GM18519 (cell line): ENCODE results near the gene MPC2.
"Not testable (repeated sequence)": the region's sequence is repeated elsewhere in the genome, so short reads cannot be mapped to it uniquely, and the experiment has no call there.

ENCODE experiments used
- ATAC-seq: cut with Tn5 transposase; IDR thresholded peaks from one replicate; pipeline ENCODE4 v1.9.1; 2021; ENCODE audit warnings: mild to moderate bottlenecking, moderate library complexity; ENCODE audit not compliant: unreplicated experiment, low FRiP score

Gene MPC2

DNA sequence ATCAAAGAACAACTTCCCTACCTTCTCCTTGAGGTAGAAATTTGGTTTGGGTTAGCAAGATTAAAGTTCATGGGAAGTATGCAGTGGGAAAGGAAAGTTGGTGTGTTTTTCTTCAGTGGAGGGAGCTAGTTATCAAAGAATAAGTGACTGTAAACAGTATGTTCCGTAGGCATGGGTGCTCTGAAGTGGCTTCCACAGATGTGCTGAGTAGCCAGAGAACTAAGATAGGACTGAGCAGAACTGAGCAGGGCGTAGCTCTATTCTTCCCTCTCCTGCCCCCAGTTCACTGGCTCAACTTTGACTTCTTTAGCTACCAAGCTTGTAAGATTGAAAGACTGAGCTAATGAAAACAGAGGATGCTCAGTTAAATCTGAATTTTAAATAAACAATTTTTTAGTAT is 26.3 kb downstream of the MPC2 start:
- ATAC-seq = no peak

DNA sequence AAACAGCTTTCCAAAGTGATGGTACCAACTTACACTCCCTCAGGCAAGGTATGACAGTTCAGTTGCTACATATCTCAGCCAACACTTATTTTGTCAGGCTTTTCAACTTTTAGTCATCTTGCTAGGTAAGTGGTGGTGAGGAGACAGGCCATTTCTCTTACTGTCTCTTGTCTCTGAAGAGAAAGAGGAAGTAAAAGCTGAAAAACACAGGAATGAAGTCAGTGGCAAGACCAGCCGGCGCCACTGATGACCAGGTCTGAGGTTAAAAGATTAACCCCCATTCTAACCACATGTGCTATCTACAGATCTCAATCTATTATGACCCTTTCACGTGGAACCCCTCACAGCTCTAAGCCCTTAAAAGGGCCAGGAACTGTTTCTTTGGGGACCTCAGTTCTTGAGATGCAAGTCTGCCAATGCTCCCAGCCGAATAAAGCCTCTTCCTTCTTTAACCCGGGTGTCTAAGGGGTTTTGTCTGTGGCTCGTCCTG is 27.1 kb downstream of the MPC2 start:
- ATAC-seq = no peak

DNA sequence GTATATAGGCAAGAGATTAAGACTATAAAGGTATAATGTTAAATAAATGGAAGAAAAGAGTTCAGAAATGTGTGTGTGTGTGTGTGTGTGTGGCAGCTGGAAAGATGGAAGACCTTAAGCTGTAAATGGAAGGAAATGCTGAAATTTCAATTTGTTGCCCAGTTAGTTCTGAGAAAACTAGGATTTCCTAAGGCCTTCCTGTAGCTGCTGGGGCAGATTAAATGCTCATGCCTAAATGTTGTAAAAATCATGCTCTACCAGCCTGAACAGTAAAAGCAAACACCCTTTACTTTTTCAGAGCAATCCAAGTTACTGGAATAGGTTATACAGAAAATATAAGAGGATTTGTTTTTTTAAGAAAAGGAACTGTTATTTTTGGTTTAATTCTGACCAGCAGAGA is 31.2 kb downstream of the MPC2 start:
- no peak for ATAC-seq

DNA sequence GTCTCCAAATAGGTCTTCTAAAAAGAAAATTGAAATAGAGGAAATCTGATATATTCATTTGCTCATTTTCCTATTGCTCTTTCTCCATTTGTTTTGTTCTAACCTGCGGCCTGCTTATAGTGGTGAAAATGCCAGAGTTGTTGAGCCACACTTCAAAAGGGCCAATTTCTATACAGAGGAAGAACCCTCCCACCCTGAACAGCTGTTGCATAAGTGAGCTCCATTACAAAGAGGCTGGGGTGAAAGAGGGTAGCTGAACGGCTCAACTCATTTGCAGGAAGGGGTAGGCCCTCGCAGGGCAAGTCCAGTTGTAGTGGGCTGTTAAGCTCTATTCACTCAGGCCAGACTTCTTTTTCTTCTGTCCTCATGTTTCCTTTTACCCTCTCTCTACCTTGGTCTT is 31.7 kb downstream of the MPC2 start:
- no peak for ATAC-seq

DNA sequence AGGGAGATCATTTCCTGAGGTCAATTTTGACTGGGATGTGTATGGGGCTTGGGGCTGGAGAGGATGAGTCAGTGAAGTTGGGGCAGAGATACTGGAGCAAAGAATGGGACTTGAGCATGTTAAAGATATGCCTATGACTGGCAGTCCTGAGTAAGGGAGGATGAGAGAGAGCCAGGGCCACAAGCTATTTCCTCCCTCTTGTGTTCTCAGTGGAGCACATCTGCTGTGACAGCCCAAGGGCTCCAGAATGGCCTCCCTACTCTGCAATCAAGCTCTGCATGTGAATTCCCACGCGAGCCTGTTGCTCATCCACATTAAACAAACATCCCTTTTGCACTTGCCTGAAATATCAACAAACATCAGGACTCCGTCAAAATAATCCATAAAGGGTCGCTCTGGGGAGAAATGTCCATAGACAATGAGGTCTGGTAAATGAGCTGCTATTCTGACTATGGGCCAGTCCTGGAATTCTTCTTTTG is 32.2 kb downstream of the MPC2 start:
- no peak for ATAC-seq

DNA sequence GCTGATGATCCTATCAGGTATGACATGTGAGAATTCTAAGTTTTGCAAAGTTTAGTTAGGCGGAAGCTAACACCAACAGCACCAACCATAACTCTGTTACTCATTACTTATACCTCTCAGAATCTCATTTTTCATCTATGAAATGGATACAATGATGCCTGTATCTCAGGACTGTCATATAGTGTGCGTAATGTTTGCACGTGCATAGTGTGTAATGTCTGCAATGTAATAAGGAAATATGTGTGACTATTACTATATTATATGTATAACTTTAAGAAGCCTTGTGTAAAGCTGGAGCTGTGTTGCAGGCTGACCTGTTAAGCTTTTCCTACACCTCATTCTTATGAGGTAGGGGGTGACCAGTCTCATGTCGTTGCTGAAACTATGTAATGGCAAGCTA is 36.0 kb downstream of the MPC2 start:
- no peak for ATAC-seq

DNA sequence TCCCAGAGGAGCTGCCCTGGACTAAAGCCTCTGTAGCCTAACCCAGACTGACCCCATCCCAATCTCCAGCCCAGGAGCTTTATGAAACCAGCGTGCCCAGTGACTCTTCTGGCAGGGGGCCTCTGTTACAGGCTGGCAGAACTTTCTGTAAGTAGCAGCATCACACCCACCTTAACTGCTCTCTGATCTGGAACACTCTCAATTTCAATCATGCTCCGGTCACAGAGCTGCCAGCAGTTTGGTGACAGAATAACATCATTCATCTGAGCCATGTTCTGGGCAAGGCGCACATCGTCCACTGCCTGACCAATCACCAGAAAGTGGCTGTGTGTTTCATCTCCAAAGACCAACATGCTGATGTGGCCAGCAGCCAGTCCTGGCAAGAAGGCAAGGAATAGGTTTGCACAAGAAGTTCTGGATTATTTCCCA is 37.6 kb downstream of the MPC2 start:
- ATAC-seq = peak; percentile 85

DNA sequence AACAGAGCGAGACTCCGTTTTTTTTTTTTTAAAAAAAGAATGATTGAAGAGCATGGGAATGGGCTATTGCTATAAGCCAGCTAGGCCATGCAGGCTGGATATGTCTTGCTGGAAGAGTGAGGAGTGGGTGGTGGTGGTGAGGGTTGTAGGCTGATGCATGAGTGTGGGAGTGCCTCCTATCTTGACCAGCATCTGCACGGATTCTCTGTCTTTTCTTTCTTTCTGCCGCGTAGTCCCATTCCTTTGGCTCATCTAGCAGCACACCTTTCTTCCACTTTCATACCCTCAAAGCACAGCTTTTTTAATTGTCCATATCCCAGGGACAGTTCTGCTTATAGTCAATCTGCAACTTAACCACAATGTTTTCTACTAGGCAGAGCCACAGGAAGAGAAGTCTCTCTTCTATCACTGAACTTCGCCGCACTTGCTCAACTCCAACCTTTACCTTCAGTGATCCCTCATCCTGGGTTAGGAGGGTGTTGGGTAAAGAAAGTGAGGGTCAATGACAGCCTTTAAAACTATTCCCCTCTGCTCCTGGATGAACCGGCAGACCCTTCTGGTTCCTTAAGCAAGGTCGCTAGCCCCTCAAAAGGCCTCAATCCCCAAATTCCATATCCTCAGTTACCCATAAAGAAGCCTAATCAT is 38.2 kb downstream of the MPC2 start:
- no peak for ATAC-seq

DNA sequence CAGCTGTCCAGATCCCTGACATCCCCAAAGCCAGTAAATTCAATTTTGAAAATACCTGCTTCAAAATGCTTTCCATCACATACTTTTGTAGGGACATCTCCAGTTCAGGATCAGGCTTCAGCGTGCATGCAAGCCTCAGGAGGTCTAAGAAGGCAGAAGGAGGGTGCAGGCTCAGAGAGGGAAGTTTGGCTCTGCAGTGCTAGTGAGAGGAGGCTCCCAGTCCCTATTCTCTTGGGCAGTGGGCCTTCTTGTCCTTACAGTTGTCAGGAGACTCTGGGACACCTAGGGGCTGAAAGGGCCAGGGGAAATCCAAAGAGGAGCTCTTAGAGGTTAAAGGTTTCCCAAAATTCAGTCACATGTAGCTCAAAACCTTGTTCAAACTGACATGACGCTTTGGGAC is 43.1 kb downstream of the MPC2 start:
- ATAC-seq = no peak

DNA sequence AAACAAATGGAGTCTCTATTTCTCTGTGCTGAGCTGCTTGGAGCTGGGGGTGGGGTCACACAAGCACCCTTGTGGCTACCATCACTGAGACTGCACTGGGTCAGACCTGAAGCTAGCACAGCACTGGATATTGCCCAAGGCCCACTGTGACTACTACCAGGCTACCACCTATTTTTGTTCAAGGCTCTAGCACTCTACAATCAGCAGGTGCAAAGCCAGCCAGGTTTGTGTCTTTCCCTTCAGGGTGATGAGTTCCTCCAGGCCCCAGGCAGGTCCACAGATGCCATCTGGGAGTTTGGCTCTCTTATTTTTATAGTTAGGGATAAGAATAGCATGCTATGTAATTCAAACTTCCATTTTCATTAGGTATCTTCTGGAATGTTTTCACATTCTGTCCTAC is 46.5 kb downstream of the MPC2 start:
- no peak for ATAC-seq

DNA sequence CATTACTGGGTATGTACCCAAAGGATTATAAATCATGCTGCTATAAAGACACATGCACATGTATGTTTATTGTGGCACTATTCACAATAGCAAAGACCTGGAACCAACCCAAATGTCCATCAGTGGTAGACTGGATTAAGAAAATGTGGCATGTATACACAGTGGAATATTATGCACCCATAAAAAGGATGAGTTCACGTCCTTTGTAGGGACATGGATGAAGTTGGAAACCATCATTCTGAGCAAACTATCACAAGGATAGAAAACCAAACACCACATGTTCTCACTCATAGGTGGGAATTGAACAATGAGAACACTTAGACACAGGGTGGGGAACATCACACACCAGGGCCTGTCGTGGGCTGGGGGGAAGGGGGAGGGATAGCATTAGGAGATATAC is 49.7 kb downstream of the MPC2 start:
- not testable (repeated sequence) for ATAC-seq

DNA sequence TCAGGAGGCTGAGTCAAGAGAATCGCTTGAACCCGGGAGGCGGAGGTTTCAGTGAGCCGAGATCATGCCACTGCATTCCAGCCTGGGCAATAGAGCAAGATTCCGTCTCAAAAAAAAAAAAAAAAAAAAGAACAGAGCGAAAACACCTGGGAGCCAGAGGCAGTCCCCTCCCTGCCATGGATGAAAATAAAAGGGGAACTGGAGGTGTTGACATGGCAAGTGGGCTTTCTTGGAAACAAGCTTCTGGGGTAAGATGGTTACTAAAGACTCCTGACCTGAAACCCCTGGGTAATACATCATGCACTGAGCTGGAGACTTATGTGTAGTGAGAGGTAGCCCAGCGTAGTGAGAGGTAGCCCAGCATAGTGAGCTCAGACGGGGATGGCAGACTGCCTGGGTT is 54.5 kb downstream of the MPC2 start:
- no peak for ATAC-seq

DNA sequence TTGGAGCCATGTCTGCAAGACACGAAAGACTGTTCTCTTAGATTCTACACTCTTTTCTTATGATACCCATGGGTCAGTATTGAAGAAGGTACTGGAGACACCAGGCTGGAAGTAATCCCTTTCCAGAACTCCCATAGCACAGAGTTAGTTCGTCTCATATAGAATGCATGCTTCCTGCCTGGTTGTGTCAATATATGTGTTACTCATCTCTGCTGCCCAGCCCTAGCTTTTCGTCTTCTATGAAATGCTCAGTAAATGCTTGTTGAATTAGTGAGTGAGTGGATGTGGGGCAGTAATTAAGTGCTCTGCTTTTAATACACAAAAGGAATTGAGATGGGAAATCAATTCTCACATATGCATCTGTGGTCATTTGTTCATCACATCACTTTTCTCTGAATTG is 55.1 kb downstream of the MPC2 start:
- ATAC-seq = no peak

DNA sequence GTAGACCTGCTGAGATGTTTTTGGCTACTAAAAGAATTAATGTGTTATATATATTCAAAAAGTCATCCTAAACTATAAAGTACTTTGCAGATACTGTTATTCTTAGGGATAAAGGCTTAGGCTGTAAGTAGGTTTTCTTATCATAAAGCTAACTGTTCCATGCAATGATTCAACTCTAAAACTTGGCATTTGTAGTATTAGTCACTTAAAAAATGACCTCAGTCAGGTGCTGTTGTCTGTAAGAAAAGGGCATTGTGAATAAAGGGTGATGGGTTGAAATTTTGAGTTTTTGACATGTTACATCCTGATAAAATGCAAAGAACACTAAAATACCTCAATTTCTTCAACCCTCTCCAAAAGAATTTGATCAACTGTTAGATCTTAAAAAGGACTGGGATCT is 55.8 kb downstream of the MPC2 start:
- no peak for ATAC-seq

DNA sequence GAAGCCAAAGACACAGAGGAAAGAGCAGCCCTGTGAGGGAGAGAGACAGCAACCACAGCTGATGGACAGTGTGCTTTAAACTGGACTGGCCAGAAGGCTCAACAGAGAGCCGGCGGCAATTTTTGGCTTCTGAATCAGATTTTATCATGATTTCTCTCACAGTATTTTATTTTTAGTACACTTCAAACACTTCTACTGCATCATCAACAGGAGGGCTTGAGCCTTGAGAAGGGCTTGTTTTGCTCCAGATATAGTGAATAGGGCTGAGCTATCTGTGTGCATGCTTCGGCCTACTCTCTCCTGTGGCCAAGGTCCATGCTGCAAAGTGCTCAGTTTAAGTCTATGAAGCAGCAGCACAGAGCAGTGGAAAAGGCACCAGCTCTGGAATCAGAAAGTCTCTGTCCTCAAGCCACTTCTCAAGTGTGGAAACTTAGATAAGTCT is 56.3 kb downstream of the MPC2 start:
- ATAC-seq = no peak

DNA sequence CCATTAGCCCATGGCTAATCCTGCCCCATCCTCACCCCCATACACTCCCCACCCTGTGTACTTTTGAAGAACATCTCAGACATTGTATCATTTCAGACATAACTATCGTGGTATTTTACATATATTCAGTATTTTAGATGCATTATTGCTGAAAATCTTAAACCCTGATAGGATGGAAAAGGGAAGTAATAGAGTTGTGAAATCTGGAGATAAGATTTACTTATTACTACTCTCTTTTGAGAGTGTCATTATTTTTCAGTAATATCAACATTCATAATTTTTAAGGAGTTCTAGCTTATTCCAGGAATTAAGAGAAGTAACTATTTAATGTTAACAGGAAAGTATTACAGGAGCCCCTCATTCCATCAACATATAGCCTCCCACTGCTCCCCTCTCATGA is 57.4 kb downstream of the MPC2 start:
- ATAC-seq = no peak

DNA sequence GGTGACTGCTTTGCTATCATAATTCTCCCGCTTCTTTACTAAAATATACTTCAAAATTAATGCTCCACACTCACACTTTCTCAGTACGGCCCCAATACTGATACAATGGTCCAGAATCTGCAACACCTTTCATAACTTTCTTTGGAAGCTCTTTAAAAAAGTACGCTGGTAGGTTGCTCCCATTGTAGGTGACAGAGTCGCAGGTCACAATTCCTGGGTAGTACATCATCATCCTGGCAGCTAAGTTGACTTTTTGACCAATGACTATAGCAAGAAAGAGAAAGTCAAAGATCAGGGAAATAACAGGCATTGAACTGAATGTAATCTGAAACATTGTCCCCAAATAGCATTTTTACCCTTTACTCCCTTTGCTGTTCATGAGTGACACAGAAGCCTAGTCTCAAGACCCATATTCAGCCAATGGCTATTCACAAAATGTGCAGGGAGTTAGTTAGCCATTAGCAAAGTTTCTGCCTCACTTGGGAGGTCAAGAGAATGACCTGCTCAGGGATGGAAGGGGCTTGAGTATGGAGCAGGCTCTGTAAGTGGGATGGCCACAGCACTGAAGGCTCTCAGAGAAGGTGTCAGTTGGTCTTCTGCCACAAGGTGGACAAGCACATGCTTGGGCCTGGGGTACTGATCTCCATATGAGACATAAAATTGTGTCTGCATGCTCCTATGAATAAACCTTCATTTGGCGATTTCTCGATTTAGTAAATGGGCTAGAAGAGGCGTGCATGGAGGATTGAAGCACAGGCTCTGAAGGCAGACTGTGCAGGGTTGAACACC is 58.3 kb downstream of the MPC2 start:
- ATAC-seq = no peak

DNA sequence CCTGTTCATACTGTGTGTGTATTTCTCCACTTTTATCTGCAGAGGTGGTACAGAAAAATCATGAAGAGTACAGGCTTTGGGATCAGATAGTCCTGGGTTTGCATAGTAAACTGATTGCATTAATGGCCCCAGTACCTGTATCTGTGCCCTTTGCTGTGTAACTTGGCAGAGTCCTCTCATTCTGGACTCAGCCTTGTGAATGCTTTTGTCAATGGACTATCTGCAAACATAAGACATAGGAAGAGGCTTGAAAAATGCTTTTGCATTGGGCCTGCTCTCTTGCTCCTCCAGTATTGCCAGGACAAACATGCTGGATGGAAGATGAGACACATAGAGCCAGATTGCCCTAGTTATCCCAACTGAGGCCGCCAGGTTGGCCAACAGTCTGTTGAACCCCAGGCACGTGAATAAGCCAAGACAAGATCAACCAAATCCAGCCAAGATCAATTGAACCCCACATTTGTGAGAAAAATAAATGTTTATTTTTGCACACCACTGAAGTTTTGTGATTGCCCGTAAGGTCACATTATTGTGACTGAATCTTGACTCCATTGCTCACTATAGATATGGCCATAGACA is 60.2 kb downstream of the MPC2 start:
- no peak for ATAC-seq

DNA sequence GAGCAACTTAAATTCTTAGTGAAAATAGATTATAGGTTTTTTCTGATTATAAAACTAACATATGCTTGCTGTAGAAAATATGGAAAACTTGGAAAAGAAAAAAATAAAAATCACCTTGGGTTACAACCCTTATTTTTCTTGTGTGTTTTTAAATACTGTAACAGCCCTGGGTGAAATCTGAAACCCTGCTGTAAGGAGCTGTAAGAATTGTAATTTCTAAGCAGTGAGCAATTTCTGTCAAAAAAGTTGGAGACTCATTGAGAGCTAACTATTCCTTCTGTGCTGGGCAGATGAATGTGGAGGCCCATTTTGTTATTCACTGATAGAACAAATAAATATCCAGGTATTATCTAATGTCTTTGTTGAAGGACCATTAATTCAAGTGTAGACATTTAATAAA is 65.5 kb downstream of the MPC2 start:
- no peak for ATAC-seq

DNA sequence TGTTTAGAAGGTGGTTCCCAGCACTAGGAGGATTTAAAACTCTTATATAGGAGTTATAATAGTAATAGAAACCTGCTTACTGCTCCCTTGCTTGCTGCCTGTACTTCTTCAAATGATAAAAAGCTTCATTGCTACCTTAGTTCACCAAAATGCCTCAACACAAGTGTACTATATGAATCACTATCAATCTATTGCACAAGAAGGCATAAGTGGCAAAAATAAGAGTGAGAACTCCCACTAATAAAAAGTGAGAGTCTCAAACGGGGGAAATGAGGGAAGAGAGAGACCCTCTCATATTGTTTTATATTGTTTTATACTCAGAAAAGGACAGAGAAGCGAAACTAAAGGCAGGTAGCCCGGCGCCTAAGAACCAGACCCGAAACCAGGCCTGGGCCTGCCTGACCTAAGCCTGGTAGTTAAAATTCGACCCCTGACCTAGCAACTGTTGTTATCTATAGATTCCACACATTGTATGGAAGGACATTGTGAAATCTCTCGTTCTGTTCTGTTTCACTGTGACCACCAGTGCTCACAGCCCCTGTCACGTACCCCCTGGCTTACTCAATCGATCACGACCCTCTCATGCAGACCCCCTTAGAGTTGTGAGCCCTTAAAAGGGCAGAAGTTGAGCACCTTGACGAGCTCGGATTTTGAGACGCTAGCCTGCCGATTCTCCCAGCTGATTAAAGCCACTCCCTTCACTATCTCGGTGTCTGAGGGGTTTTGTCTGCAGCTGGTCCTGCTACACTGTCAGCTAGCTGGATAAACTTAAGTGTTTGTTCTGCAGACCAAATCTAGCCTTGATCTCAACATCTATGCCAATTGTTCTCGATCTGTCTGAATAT is 67.5 kb downstream of the MPC2 start:
- ATAC-seq = not testable (repeated sequence)
